ENCODE data around the gene ST7L.
"Not testable (repeated sequence)": the region's sequence is repeated elsewhere in the genome, so short reads cannot be mapped to it uniquely, and the experiment has no call there.

ST7L gene

GRCh38 chr1:112504661-112505399 lies 114.1 kb downstream of the ST7L start:
- Histone ChIP-seq H3K36me3 (ENCODE audit: control insufficient read depth in 1 of 2, insufficient read depth in 2 of 2, low read length in 2 of 2) (no peaks in the 10 kb centered on the region), H3K4me1 (ENCODE audit: control insufficient read depth in 1 of 2, insufficient read depth in 2 of 2, low read length in 2 of 2) (peaks cover 9 to 19% of the 10 kb centered on the region in 2 donors), H3K27ac (ENCODE audit: low read depth, low read length) (no peak overlapping the region), H3K9me3 (ENCODE audit: control insufficient read depth in 1 of 2, low read length in 2 of 2) (no peaks in the 10 kb centered on the region), H3K4me3 (ENCODE audit: low read depth in 1 of 2, low read length in 2 of 2) (no peak overlapping the region), H3K9ac (ENCODE audit: low read depth in 1 of 2, low read length in 2 of 2) (no peak overlapping the region), H3K27me3 (ENCODE audit: control insufficient read depth in 1 of 2, insufficient read depth in 2 of 2, low read length in 2 of 2) (peaks cover 33 to 68% of the 10 kb centered on the region in 2 donors)

DNA sequence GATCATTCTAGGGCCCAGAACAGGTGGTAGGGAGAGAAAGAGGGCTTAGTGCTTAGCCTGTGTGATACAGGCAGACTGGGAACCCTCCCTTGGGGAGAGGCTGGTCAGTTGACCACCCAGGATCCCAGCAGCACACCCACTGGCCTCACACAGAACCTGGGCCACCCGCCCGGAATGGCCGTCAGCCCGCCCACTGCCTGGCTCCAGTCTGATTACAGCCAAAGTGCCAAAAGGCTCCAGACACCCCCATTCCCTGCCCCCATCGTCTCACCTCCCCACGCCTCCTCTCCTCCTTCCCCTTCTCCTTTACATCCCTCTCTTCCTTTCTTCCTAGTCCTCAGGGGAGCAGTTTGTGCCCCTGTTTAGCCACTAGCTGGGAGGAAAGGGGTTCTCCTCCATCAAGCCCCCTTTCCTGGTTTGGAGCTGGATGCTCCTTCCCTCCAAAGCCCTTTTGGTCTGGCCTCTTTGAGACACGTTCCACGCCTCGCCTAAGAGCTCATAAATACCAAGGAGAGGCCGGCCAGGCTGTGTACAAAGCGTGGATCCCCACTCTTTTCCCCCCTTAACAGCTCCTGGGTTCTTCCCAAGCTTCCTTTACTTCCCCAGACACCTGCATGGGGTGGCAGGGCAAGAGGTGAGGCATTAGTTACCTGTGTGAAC lies 114.8 kb downstream of the ST7L start:
- Histone ChIP-seq H3K9me3 (ENCODE audit: control insufficient read depth in 1 of 2, low read length in 2 of 2) (no peaks in the 10 kb centered on the region), H3K4me3 (ENCODE audit: low read depth in 1 of 2, low read length in 2 of 2) (no peak overlapping the region), H3K9ac (ENCODE audit: low read depth in 1 of 2, low read length in 2 of 2) (no peak overlapping the region), H3K36me3 (ENCODE audit: control insufficient read depth in 1 of 2, insufficient read depth in 2 of 2, low read length in 2 of 2) (no peaks in the 10 kb centered on the region), H3K27me3 (ENCODE audit: control insufficient read depth in 1 of 2, insufficient read depth in 2 of 2, low read length in 2 of 2) (peaks cover 29 to 62% of the 10 kb centered on the region in 2 donors), H3K4me1 (ENCODE audit: control insufficient read depth in 1 of 2, insufficient read depth in 2 of 2, low read length in 2 of 2) (peaks cover 9 to 19% of the 10 kb centered on the region in 2 donors), H3K27ac (ENCODE audit: low read depth, low read length) (no peak overlapping the region)

GRCh38 chr1:112502826-112503225 lies 116.1 kb downstream of the ST7L start:
- Histone ChIP-seq H3K9ac (ENCODE audit: low read depth in 1 of 2, low read length in 2 of 2) (no peak overlapping the region), H3K27me3 (ENCODE audit: control insufficient read depth in 1 of 2, insufficient read depth in 2 of 2, low read length in 2 of 2) (peaks cover 17 to 52% of the 10 kb centered on the region in 2 donors), H3K9me3 (ENCODE audit: control insufficient read depth in 1 of 2, low read length in 2 of 2) (no peaks in the 10 kb centered on the region), H3K4me3 (ENCODE audit: low read depth in 1 of 2, low read length in 2 of 2) (peak overlapping the region in 1 of 2 donors; percentile 69), H3K27ac (ENCODE audit: low read depth, low read length) (no peak overlapping the region), H3K4me1 (ENCODE audit: control insufficient read depth in 1 of 2, insufficient read depth in 2 of 2, low read length in 2 of 2) (peaks cover 2 to 12% of the 10 kb centered on the region in 2 donors), H3K36me3 (ENCODE audit: control insufficient read depth in 1 of 2, insufficient read depth in 2 of 2, low read length in 2 of 2) (no peaks in the 10 kb centered on the region)

DNA sequence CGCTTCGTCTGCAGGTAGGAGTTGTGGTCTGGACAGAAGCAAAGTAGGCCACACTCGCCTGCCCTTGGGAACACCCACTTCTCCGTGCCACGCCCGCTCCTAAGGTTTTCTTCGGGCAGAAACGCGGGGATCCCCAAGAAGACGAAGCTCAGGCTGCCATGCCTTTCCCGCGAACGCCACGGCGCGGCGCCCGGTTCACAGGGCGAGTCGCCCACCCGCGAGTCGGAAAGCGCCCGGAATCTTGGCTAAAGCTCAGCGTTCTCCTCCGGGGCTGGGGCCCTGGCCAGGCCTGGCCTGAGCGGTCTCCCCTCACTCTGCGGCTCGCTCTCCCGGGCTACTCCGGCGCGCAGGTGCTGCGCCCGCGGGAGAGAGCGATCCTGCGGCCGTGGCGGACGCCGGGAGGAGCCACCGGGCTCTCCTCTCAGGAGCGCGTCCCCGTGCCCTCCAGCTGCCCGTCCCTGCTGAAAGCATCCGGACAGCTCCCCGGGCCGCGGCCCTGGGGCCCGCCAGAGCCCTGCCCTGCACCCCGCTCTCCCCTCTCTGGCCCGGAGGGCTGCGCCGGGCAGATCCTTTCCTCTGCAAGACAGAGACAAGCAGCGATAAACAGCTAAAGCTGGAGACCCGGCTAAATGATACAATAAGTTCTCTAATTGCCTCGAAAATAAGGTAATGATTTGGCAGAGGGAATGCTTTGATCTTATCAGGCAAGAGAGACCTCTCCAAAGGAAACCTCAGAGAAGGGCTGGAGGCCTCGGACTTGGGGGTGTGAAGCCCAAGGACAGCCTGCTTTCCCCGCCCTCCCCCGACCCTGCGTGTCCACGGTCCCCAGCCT lies 116.9 kb downstream of the ST7L start:
- Histone ChIP-seq H3K4me3 (ENCODE audit: low read depth in 1 of 2, low read length in 2 of 2) (peak overlapping the region; percentile 67 to 69), H3K27me3 (ENCODE audit: control insufficient read depth in 1 of 2, insufficient read depth in 2 of 2, low read length in 2 of 2) (peaks cover 15 to 44% of the 10 kb centered on the region in 2 donors), H3K9me3 (ENCODE audit: control insufficient read depth in 1 of 2, low read length in 2 of 2) (no peaks in the 10 kb centered on the region), H3K9ac (ENCODE audit: low read depth in 1 of 2, low read length in 2 of 2) (peak overlapping the region; percentile 18 to 38), H3K36me3 (ENCODE audit: control insufficient read depth in 1 of 2, insufficient read depth in 2 of 2, low read length in 2 of 2) (no peaks in the 10 kb centered on the region), H3K4me1 (ENCODE audit: control insufficient read depth in 1 of 2, insufficient read depth in 2 of 2, low read length in 2 of 2) (peaks cover 0 to 9% of the 10 kb centered on the region in 2 donors), H3K27ac (ENCODE audit: low read depth, low read length) (no peak overlapping the region)

- Histone ChIP-seq H3K36me3 (ENCODE audit: control insufficient read depth in 1 of 2, insufficient read depth in 2 of 2, low read length in 2 of 2) (no peaks in the 10 kb centered on the region), H3K27me3 (ENCODE audit: control insufficient read depth in 1 of 2, insufficient read depth in 2 of 2, low read length in 2 of 2) (peaks cover 0 to 9% of the 10 kb centered on the region in 2 donors), H3K4me1 (ENCODE audit: control insufficient read depth in 1 of 2, insufficient read depth in 2 of 2, low read length in 2 of 2) (no peaks in the 10 kb centered on the region), H3K4me3 (ENCODE audit: low read depth in 1 of 2, low read length in 2 of 2) (no peak overlapping the region), H3K9ac (ENCODE audit: low read depth in 1 of 2, low read length in 2 of 2) (no peak overlapping the region), H3K9me3 (ENCODE audit: control insufficient read depth in 1 of 2, low read length in 2 of 2) (no peaks in the 10 kb centered on the region), H3K27ac (ENCODE audit: low read depth, low read length) (no peak overlapping the region)
Measured at GRCh38 chr1:112496290-112496689, 122.7 kb downstream of the ST7L start.

DNA sequence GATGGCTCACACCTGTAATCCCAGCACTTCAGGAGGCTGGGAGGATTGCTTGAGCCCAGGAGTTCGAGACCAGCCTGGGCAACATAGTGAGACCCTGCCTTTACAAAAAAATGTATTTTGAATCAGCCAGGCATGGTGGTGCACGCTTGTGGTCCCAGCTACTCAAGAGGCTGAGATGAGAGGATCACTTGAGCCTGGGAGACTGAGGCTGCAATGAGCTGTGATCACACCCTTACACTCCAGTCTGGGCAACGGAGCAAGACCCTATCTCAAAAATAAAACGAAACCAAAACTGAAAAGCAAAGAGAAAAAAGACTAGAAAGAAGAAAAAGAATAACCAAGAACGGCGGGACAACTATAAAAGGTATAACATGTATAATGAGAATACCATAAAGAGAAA lies 125.6 kb downstream of the ST7L start:
- Histone ChIP-seq H3K9me3 (ENCODE audit: control insufficient read depth in 1 of 2, low read length in 2 of 2) (no peaks in the 10 kb centered on the region), H3K36me3 (ENCODE audit: control insufficient read depth in 1 of 2, insufficient read depth in 2 of 2, low read length in 2 of 2) (no peaks in the 10 kb centered on the region), H3K4me1 (ENCODE audit: control insufficient read depth in 1 of 2, insufficient read depth in 2 of 2, low read length in 2 of 2) (no peaks in the 10 kb centered on the region), H3K9ac (ENCODE audit: low read depth in 1 of 2, low read length in 2 of 2) (no peak overlapping the region), H3K27me3 (ENCODE audit: control insufficient read depth in 1 of 2, insufficient read depth in 2 of 2, low read length in 2 of 2) (no peaks in the 10 kb centered on the region), H3K4me3 (ENCODE audit: low read depth in 1 of 2, low read length in 2 of 2) (no peak overlapping the region), H3K27ac (ENCODE audit: low read depth, low read length) (no peak overlapping the region)

DNA sequence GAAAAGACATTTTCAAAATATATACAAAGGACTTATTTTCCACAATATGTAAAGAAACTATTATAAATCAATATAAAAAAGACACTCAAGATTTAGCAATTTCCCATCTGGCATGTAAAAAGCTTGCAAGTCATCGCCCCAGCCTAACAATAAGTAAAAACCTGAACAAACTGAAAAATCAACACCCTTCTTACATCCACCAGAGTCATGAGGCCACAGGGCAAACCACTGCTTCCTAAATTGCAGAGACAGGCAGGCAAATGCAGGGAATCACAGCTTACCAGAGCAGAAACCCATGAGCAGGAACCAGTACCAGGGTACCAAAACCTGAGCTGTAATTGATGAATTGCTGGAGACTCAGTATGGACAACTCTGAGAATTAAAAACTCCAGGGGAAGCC lies 126.9 kb downstream of the ST7L start:
- Histone ChIP-seq H3K9ac (ENCODE audit: low read depth in 1 of 2, low read length in 2 of 2) (no peak overlapping the region), H3K27ac (ENCODE audit: low read depth, low read length) (no peak overlapping the region), H3K4me3 (ENCODE audit: low read depth in 1 of 2, low read length in 2 of 2) (no peak overlapping the region), H3K4me1 (ENCODE audit: control insufficient read depth in 1 of 2, insufficient read depth in 2 of 2, low read length in 2 of 2) (no peaks in the 10 kb centered on the region), H3K9me3 (ENCODE audit: control insufficient read depth in 1 of 2, low read length in 2 of 2) (no peaks in the 10 kb centered on the region), H3K36me3 (ENCODE audit: control insufficient read depth in 1 of 2, insufficient read depth in 2 of 2, low read length in 2 of 2) (no peaks in the 10 kb centered on the region), H3K27me3 (ENCODE audit: control insufficient read depth in 1 of 2, insufficient read depth in 2 of 2, low read length in 2 of 2) (no peaks in the 10 kb centered on the region)

GRCh38 chr1:112488141-112488540 lies 130.8 kb downstream of the ST7L start:
- H3K4me3 ChIP-seq (ENCODE audit: low read depth in 1 of 2, low read length in 2 of 2), result no peak overlapping the region
- no peaks in the 10 kb centered on the region for H3K27me3 ChIP-seq (ENCODE audit: control insufficient read depth in 1 of 2, insufficient read depth in 2 of 2, low read length in 2 of 2)
- no peaks in the 10 kb centered on the region for H3K36me3 ChIP-seq (ENCODE audit: control insufficient read depth in 1 of 2, insufficient read depth in 2 of 2, low read length in 2 of 2)
- H3K4me1 ChIP-seq (ENCODE audit: control insufficient read depth in 1 of 2, insufficient read depth in 2 of 2, low read length in 2 of 2), result no peaks in the 10 kb centered on the region
- H3K9me3 ChIP-seq (ENCODE audit: control insufficient read depth in 1 of 2, low read length in 2 of 2), result no peaks in the 10 kb centered on the region
- H3K27ac ChIP-seq (ENCODE audit: low read depth, low read length), result no peak overlapping the region
- H3K9ac ChIP-seq (ENCODE audit: low read depth in 1 of 2, low read length in 2 of 2), result no peak overlapping the region

- not testable (repeated sequence) for H3K9ac ChIP-seq (ENCODE audit: low read depth in 1 of 2, low read length in 2 of 2); H3K9me3 ChIP-seq (ENCODE audit: control insufficient read depth in 1 of 2, low read length in 2 of 2); H3K4me3 ChIP-seq (ENCODE audit: low read depth in 1 of 2, low read length in 2 of 2); H3K27ac ChIP-seq (ENCODE audit: low read depth, low read length); H3K36me3 ChIP-seq (ENCODE audit: control insufficient read depth in 1 of 2, insufficient read depth in 2 of 2, low read length in 2 of 2); H3K4me1 ChIP-seq (ENCODE audit: control insufficient read depth in 1 of 2, insufficient read depth in 2 of 2, low read length in 2 of 2); H3K27me3 ChIP-seq (ENCODE audit: control insufficient read depth in 1 of 2, insufficient read depth in 2 of 2, low read length in 2 of 2)
Measured at GRCh38 chr1:112487686-112488085, 131.3 kb downstream of the ST7L start.

GRCh38 chr1:112486063-112486462 lies 132.9 kb downstream of the ST7L start:
- not testable (repeated sequence) for H3K27me3 ChIP-seq (ENCODE audit: control insufficient read depth in 1 of 2, insufficient read depth in 2 of 2, low read length in 2 of 2); H3K36me3 ChIP-seq (ENCODE audit: control insufficient read depth in 1 of 2, insufficient read depth in 2 of 2, low read length in 2 of 2); H3K4me3 ChIP-seq (ENCODE audit: low read depth in 1 of 2, low read length in 2 of 2); H3K9ac ChIP-seq (ENCODE audit: low read depth in 1 of 2, low read length in 2 of 2); H3K27ac ChIP-seq (ENCODE audit: low read depth, low read length); H3K4me1 ChIP-seq (ENCODE audit: control insufficient read depth in 1 of 2, insufficient read depth in 2 of 2, low read length in 2 of 2); H3K9me3 ChIP-seq (ENCODE audit: control insufficient read depth in 1 of 2, low read length in 2 of 2)

Data from duodenal mucosa (tissue), 2 donors.